Measurements from ENCODE around the gene PRUNE2. TPM values are rescaled to one million over a fixed set of nuclear protein-coding genes. Genes with fewer than 3 reads are reported as not detected.

The PRUNE2 gene
- total and polyA plus RNA-seq, 2 of the 8 experiments (the other 6 are each of a cell fraction or from before 2014, with no cell fraction given), result 5.5 to 13.3 TPM

GRCh38 chr9:76820431-76820830 is 85.5 kb downstream of the PRUNE2 start:
- Histone ChIP-seq H3K27ac (ENCODE audit: low read depth, low read length) (no peak overlapping the region), H4K5ac (ENCODE audit: insufficient read length, low read depth, low read length) (no peak overlapping the region), H2BK12ac (ENCODE audit: low read depth, low read length) (no peak overlapping the region), H2AFZ (ENCODE audit: low read length) (no peak overlapping the region), H3K36me3 (ENCODE audit: control insufficient read depth in 2 of 4, insufficient read depth in 4 of 4, low read length in 3 of 4) (no peaks in the 10 kb centered on the region; a peak in 1 of 8 replicates), H2AK5ac (ENCODE audit: low read depth, low read length) (no peak overlapping the region), H2BK5ac (ENCODE audit: low read depth, low read length) (no peak overlapping the region), H3K4me3 (ENCODE audit: extremely low read depth in 1 of 4, insufficient read depth in 2 of 4, low read depth in 3 of 4, low read length in 4 of 4) (no peak overlapping the region), H2BK20ac (ENCODE audit: low read length) (no peak overlapping the region), H4K20me1 (replicated peaks in 1 of 2; ENCODE audit: control insufficient read depth in 1 of 2, insufficient read depth in 2 of 2, low read length in 2 of 2) (no peaks in the 10 kb centered on the region), H3K23ac (ENCODE audit: insufficient read length) (no peak overlapping the region), H3K27me3 (replicated peaks in 1 of 4; ENCODE audit: control insufficient read depth in 3 of 4, extremely low read depth in 1 of 4, insufficient read depth in 3 of 4, low read length in 3 of 4) (no peaks in the 10 kb centered on the region), H3K4me1 (replicated peaks in 1 of 4; ENCODE audit: control insufficient read depth in 3 of 4, insufficient read depth in 4 of 4, low read length in 3 of 4) (peaks cover 0 to 4% (median 0%) of the 10 kb centered on the region in 4 experiments; a peak in 1 of 7 replicates), H2BK15ac (ENCODE audit: low read length) (no peak overlapping the region), H4K8ac (ENCODE audit: extremely low read depth, insufficient read depth, low read length) (no peak overlapping the region), H3K23me2 (ENCODE audit: low read depth, low read length) (no peaks in the 10 kb centered on the region), H3K79me2 (ENCODE audit: control insufficient read depth in 1 of 2, insufficient read depth in 2 of 2, low read length in 2 of 2) (no peaks in the 10 kb centered on the region), H3K56ac (replicated peaks; ENCODE audit: insufficient read length, low read depth, low read length) (no peak overlapping the region), H3K9me3 (ENCODE audit: insufficient read depth in 2 of 2, low read depth in 1 of 2, low read length in 1 of 2) (no peaks in the 10 kb centered on the region), H3K18ac (ENCODE audit: extremely low read depth, low read length) (no peak overlapping the region), H3K79me1 (ENCODE audit: low read depth, low read length) (no peaks in the 10 kb centered on the region), H3K14ac (ENCODE audit: insufficient read length) (no peak overlapping the region), H2BK120ac (replicated peaks; ENCODE audit: low read depth, low read length) (no peak overlapping the region), H3K4me2 (ENCODE audit: insufficient read depth in 1 of 2, low read depth in 2 of 2, low read length in 2 of 2) (no peak overlapping the region), H3K9ac (replicated peaks in 1 of 4; ENCODE audit: extremely low read depth in 1 of 4, low read depth in 3 of 4, low read length in 3 of 4) (no peak overlapping the region), H3K4ac (replicated peaks; ENCODE audit: insufficient read length, low read depth, low read length) (no peak overlapping the region), H4K91ac (replicated peaks; ENCODE audit: insufficient read length, low read length) (no peak overlapping the region)
- FAIRE-seq, result no peak
- no peak for DNase-seq (ENCODE audit: low read depth in 1 of 2, low spot score in 2 of 2)
- ChIA-PET CTCF (ENCODE audit: partially characterized antibody) (interaction anchor here (0.5 to 1.2 kb wide), 3 partner anchors 9 to 176 kb away, joined by 3 to 6 read pairs (median 5); no protein-coding TSS in a partner anchor), POLR2A (ENCODE audit: partially characterized antibody) (no interaction called here)
- TF ChIP-seq TCF12 (IDR thresholded peaks at IDR 0.05; ENCODE audit: low read depth, low read length), result no peak
- WGBS, 2 experiments (ENCODE audit: extremely low coverage in 1 of 2, insufficient coverage in 1 of 2, insufficient read length in 1 of 2, insufficient replicate concordance in 2 of 2, low coverage in 1 of 2, low lambda C conversion rate in 2 of 2, missing lambda C conversion rate in 1 of 2), result 82% methylated on average over 6 of the region's 6 CpGs; no CpG with 5 or more reads in 1 of the 2 experiments

Measured in H1 (cell line).